ENCODE data around the gene SHISA9. TPM values are rescaled to one million over a fixed set of nuclear protein-coding genes. Genes with fewer than 3 reads are reported as not detected.

Gene SHISA9
- total RNA-seq, 3 donors from 2014 or later = 0.33 to 4.1 TPM; not detected in 1

- Histone ChIP-seq H3K27me3 (no peaks in the 10 kb centered on the region), H3K27ac (no peak overlapping the region), H3K36me3 (no peaks in the 10 kb centered on the region), H3K4me3 (no peak overlapping the region), H3K9me3 (peaks cover 0 to 13% of the 10 kb centered on the region in 2 donors), H3K4me1 (no peaks in the 10 kb centered on the region)
- intact Hi-C loops (cut with DNase I; ENCODE audit: low total_unique reads) = no loop called here
- DNase-seq (ENCODE audit: low spot score in 2 of 2) = no peak
- no peak for TF ChIP-seq POLR2A (IDR thresholded peaks at IDR 0.05)
- no peak for TF ChIP-seq CTCF (IDR thresholded peaks at IDR 0.05)
- no peak for TF ChIP-seq POLR2AphosphoS5 (IDR thresholded peaks at IDR 0.05)
Measured at GRCh38 chr16:13130586-13130985, 229.2 kb downstream of the SHISA9 start.

- Histone ChIP-seq H3K4me1 (no peaks in the 10 kb centered on the region), H3K27ac (no peak overlapping the region), H3K36me3 (no peaks in the 10 kb centered on the region), H3K4me3 (no peak overlapping the region), H3K9me3 (no peaks in the 10 kb centered on the region), H3K27me3 (no peaks in the 10 kb centered on the region)
- no peak for TF ChIP-seq POLR2A (IDR thresholded peaks at IDR 0.05)
- TF ChIP-seq CTCF (IDR thresholded peaks at IDR 0.05) = no peak
- no peak for TF ChIP-seq POLR2AphosphoS5 (IDR thresholded peaks at IDR 0.05)
- no peak for DNase-seq (ENCODE audit: low spot score in 2 of 2)
- intact Hi-C loops (cut with DNase I; ENCODE audit: low total_unique reads) = no loop called here
Measured at GRCh38 chr16:13134836-13135235, 233.4 kb downstream of the SHISA9 start.

GRCh38 chr16:13136901-13137300, 235.5 kb downstream of the SHISA9 start:
- no peak for TF ChIP-seq POLR2A (IDR thresholded peaks at IDR 0.05)
- no peak for TF ChIP-seq POLR2AphosphoS5 (IDR thresholded peaks at IDR 0.05)
- TF ChIP-seq CTCF (IDR thresholded peaks at IDR 0.05) = no peak

GRCh38 chr16:13138528-13138927, 237.1 kb downstream of the SHISA9 start:
- no peaks in the 10 kb centered on the region for H3K9me3 ChIP-seq
- H3K4me3 ChIP-seq = no peak overlapping the region
- TF ChIP-seq POLR2AphosphoS5 (IDR thresholded peaks at IDR 0.05) (no peak), POLR2A (IDR thresholded peaks at IDR 0.05) (no peak), CTCF (IDR thresholded peaks at IDR 0.05) (no peak)
- no peaks in the 10 kb centered on the region for H3K4me1 ChIP-seq
- no peaks in the 10 kb centered on the region for H3K36me3 ChIP-seq
- intact Hi-C loops (cut with DNase I; ENCODE audit: low total_unique reads) = no loop called here
- no peak for DNase-seq (ENCODE audit: low spot score in 2 of 2)
- H3K27me3 ChIP-seq = no peaks in the 10 kb centered on the region
- H3K27ac ChIP-seq = no peak overlapping the region

More at GRCh38 chr16:13136901-13137300, 235.5 kb downstream of the SHISA9 start:
- intact Hi-C loops (cut with DNase I; ENCODE audit: low total_unique reads) = no loop called here
- Histone ChIP-seq H3K27me3 (no peaks in the 10 kb centered on the region), H3K4me1 (no peaks in the 10 kb centered on the region), H3K9me3 (no peaks in the 10 kb centered on the region), H3K27ac (no peak overlapping the region), H3K36me3 (no peaks in the 10 kb centered on the region), H3K4me3 (no peak overlapping the region)
- DNase-seq (ENCODE audit: low spot score in 2 of 2) = peak in 1 of 2 donors; percentile 30

- Histone ChIP-seq H3K27me3 (no peaks in the 10 kb centered on the region), H3K4me3 (no peak overlapping the region), H3K36me3 (no peaks in the 10 kb centered on the region), H3K9me3 (no peaks in the 10 kb centered on the region), H3K27ac (no peak overlapping the region), H3K4me1 (no peaks in the 10 kb centered on the region)
- no peak for DNase-seq (ENCODE audit: low spot score in 2 of 2)
- TF ChIP-seq CTCF (IDR thresholded peaks at IDR 0.05) (no peak), POLR2AphosphoS5 (IDR thresholded peaks at IDR 0.05) (no peak), POLR2A (IDR thresholded peaks at IDR 0.05) (no peak)
- intact Hi-C loops (cut with DNase I; ENCODE audit: low total_unique reads) = no loop called here
Measured at GRCh38 chr16:13139661-13140241, 238.4 kb downstream of the SHISA9 start.

All from breast epithelium (tissue), 4 donors.